ENCODE results near the gene RLN1.
"Not testable (repeated sequence)": the region's sequence is repeated elsewhere in the genome, so short reads cannot be mapped to it uniquely, and the experiment has no call there.

Gene RLN1

DNA sequence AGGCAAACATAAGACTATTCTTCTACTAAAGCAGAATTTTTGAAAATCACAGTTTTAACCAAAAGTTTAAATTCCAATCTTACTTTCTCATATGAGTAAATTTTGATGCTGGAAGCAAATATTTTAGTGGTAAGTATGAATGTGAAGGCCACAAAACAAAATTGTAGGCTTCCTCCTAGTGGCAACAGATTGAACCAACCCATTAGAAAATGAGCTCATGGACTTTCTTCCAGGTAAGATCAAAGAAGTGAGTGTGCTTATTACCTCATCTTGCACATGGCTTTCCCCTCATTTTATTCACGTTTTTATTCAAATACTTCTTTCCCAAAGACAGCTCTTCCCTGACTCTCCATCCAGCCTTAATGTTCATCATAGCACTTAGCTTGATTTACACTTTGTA lies 18.6 kb downstream of the RLN1 start:
- no peak for DNase-seq

DNA sequence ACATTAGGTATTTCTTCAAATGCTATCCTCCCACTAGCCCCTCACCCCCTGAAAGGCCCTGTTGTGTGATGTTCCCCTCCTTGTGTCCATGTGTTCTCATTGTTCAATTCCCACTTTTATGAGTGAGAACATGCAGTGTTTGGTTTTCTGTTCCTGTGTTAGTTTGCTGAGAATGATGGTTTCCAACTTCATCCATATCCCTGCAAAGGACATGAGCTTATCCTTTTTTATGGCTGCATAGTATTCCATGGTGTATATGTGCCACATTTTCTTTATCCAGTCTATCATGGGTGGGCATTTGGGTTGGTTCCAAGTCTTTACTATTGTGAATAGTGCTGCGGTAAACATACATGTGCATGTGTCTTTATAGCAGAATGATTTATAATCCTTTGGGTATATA lies 23.3 kb downstream of the RLN1 start:
- not testable (repeated sequence) for DNase-seq

DNA sequence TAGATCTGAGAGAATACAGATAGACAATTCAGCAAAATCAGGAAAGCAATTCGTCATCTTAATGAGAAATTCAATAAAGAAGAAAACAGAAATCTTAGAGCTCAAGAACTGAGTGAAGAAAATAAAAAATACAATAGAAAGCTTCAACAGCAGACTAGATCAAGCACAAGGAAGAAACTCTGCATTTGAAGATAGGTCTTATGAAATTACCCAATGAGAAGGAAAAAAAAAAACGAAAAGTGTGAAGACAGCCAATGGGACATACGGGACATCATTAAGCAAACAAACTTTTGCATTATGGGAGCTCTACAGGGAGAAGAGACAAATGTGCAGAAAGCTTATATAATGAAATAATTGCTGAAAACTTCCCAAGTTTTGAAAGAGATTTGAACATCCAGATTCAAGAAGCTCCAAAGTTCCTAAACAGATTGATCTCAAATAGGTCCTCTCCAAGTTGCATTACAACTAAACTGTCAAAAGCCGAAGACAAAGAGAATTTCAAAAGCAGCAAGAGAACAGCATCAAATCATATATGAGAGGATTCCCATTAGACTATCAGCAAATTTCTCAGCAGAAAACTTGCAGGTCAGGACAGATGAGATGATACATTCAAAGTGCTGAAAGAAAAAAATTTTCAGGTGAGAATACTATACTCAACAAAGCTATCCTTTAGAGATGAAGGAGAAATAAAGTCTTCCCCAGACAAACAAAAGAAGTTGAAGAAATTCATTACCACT lies 24.3 kb downstream of the RLN1 start:
- no peak for DNase-seq

DNA sequence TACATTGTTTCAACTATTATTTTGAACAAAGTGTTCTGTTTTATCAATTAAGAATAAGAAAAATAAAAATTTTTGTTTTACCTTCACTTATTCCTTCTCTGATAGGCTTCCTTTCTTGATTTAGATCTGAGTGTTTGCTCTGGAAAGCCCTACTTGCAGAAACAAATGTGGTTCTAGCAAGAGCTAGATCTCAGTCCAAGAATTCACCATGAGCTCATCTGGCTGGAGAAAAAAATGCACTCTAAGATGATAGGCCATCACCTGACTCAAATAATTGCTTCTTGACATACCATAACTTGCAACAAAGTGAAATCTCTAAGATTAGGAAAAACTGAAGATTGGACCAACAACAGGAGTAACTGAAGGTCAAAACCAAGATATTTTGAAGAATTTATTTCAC lies 28.8 kb downstream of the RLN1 start:
- DNase-seq: no peak

- no peak for DNase-seq
These were observed 33.9 kb downstream of the RLN1 start for GRCh38 chr9:5305741-5306140.

DNA sequence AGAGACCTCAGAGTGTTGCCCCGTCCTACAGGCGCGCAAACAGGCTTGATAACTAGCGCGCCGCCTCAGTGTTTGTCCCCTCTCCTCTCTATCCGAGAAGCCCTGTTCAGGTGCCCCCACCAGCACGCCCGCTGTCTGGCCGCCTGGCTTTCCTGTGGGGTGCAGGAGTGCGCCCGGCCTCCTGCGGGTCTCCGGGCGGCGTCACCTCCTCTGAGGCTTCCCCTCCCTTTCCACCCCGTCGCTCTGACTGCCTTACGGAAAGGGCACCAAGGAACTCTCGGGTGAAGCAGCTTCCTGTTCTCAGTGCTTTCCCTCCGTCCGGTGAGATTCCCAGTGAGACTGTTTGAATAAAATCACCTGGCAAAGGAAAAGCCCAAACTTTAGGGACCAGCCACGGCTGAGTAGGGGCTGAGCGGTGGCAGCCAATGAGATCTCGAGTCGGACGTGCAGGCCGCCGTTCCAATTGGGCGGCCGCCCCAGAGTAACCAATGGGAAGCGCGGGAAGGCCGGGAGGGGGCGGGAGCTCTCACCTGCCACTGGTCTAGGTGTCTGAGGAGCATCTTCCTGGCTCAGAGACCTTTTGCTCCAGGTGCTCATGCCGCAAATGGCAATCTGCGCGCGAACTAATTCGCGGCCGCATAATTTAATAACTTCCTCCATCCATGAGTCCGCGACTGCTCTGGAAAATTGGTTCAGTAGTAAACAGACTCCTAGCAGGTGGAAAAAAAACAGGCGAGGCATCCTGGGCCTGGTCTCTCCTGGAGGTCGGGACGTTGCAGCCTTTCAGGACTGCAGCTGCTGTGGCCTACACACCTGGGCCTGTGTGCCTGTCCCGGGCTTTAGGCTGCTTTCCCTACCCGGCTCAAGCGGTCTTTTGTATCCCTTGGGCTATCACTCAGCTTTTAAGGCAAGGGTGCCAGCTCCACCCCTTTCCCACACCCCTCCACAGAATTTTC lies 35.6 kb downstream of the RLN1 start, which contains the start of gene RLN2:
TSS of gene RLN2 (minus strand) at position 877 of the 956 bp plus-strand sequence. CDS start at position 741, 136 bp downstream.
- not testable (repeated sequence) for DNase-seq

DNA sequence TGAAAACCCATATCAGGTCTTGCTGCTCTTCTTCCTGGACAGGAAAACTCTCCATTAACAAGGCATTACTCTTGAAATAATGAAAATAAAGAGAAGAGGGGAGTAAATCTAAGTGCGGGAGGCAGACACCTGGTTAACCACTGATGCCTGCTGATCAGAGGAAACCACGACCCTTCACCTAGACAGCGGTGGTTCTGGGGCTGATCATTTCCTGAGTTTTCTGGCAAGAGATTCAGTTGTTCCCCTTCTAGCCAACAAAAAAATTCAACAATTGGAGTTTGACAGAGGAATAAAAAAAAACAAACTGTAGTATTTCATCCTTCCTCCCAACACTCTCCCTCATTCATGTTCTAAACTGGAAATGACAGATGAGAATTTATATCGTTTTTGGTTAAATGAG lies 38.1 kb downstream of the RLN1 start:
- no peak for DNase-seq

DNA sequence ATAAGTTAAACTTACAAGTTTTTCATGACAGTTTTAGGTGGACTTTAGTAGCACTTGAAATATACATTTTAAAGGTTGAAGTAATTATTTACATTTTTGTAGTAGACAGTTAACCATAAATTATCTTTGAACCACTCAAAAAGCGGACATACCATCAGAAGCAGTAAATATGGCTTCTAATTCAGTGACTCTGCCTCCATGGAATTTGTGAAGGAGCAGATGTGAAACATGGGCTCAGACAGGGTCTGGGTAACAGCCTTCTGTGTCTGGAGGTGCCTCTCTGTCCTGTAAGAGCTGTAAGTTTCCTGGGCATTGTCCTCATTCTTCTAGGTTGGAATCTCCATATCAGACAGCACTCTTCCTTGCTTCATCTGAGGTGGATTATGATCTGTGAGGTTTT lies 47.5 kb downstream of the RLN1 start:
- no peak for DNase-seq

DNA sequence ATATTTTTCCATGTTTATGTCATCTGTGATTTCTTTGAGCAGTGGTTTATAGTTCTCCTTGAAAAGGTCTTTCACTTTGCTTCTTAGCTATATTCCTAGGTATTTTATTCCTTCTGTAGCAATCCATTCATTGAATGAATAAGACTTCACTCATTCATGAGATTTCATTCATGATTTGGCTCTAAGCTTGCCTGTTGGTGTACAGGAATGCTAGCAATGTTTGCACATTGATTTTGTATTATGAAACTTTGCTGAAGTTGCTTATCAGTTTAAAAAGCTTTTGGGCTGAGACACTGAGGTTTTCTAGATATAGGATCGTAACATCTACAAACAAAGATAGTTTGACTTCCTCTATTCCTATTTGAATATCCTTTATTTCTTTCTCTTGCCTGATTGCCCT lies 51.1 kb downstream of the RLN1 start:
- no peak for DNase-seq

- DNase-seq: no peak
These were observed 53.4 kb downstream of the RLN1 start for GRCh38 chr9:5286262-5286661.

Data from NCI-H510A (cell line).